OCI-LY7 (cell line): ENCODE measurements around the gene KIF1A. TPM values are rescaled to one million over a fixed set of nuclear protein-coding genes. Genes with fewer than 3 reads are reported as not detected.

Experiments
- BruUV-seq: library from RNA; stranded (reverse); fragments of 400-500 nt; replicated peaks from 2 replicates; lab custom pipeline; 2021; lab: Mats Ljungman, UMichigan
- CTCF ChIA-PET: fragments of 300-600 bp; sonication (Branson Sonifier 250); formaldehyde crosslinking; loops from one replicate; lab custom pipeline; 2022; ENCODE audit warnings: antibody characterized with exemption; ENCODE audit not compliant: unreplicated experiment; lab: Charles Lee
- POLR2A ChIA-PET: fragments of 300-600 bp; sonication (Branson Sonifier 250); formaldehyde crosslinking; loops from one replicate; lab custom pipeline; 2022; ENCODE audit warnings: antibody characterized with exemption; lab: Charles Lee
- DNase-seq: peaks from one replicate; pipeline ENCODE4 v3.0.0-alpha.2; 2015; ENCODE audit warnings: low spot score
- H2AFZ ChIP-seq: fragments of 200-600 bp; sonication (generic), shearing (Covaris generic); 2 replicates; pipeline ENCODE4 v1.6.1; 2014; ENCODE audit warnings: mild to moderate bottlenecking, antibody characterized with exemption, low read length, moderate library complexity
- H3K27ac ChIP-seq: fragments of 200-600 bp; sonication (generic); 2 replicates; pipeline ENCODE4 v1.5.1; 2014; ENCODE audit warnings: mixed run types, low read depth, mild to moderate bottlenecking, moderate library complexity, low read length, inconsistent platforms; ENCODE audit not compliant: poor library complexity, severe bottlenecking
- H3K36me3 ChIP-seq: fragments of 200-600 bp; sonication (generic); 2 replicates; pipeline ENCODE4 v1.6.1; 2014; ENCODE audit warnings: mild to moderate bottlenecking, antibody characterized with exemption, low read length, moderate library complexity, mixed read lengths; ENCODE audit not compliant: insufficient read depth
- H3K4me1 ChIP-seq: fragments of 200-600 bp; sonication (generic); 2 replicates; pipeline ENCODE4 v1.5.1; 2014; ENCODE audit warnings: mild to moderate bottlenecking, low read length; ENCODE audit not compliant: insufficient read depth, poor library complexity, severe bottlenecking
- H3K4me2 ChIP-seq: fragments of 200-600 bp; sonication (generic); 2 replicates; pipeline ENCODE4 v1.6.1; 2014; ENCODE audit warnings: mild to moderate bottlenecking, low read length
- H3K4me3 ChIP-seq: fragments of 200-600 bp; sonication (generic); 2 replicates; pipeline ENCODE4 v1.5.1; 2014; ENCODE audit warnings: mild to moderate bottlenecking, low read depth, low read length; ENCODE audit not compliant: poor library complexity, severe bottlenecking
- H3K79me2 ChIP-seq: fragments of 200-600 bp; sonication (generic); 2 replicates; pipeline ENCODE4 v1.6.1; 2016; ENCODE audit warnings: low read depth, mild to moderate bottlenecking, low read length, moderate library complexity, mixed read lengths; ENCODE audit not compliant: insufficient read depth
- H3K9me2 ChIP-seq: fragments of 200-600 bp; sonication (generic); 2 replicates; pipeline ENCODE4 v1.6.1; 2016; ENCODE audit warnings: mild to moderate bottlenecking, low read length, mixed read lengths; ENCODE audit not compliant: insufficient read depth
- H3K9me3 ChIP-seq: fragments of 200-600 bp; sonication (generic); 2 replicates; pipeline ENCODE4 v1.6.1; 2014; ENCODE audit warnings: mild to moderate bottlenecking, mixed run types, low read length, mixed read lengths
- H4K20me1 ChIP-seq: fragments of 200-600 bp; sonication (generic); 2 replicates; pipeline ENCODE4 v1.6.1; 2014; ENCODE audit warnings: mild to moderate bottlenecking, antibody characterized with exemption, low read length, moderate library complexity, mixed read lengths; ENCODE audit not compliant: insufficient read depth
- EZH2phosphoT487 ChIP-seq: fragments of 200-600 bp; sonication (generic); IDR thresholded peaks from 2 replicates; pipeline ENCODE4 v1.6.1; 2018; ENCODE audit warnings: low read depth, borderline replicate concordance, mild to moderate bottlenecking, mixed run types, antibody characterized with exemption, low read length, moderate library complexity, mixed read lengths
- intact Hi-C: fragments of 100-400 bp; cut with micrococcal nuclease; formaldehyde crosslinking; loops from one replicate; pipeline ENCODE4 v1.10.0; 2022; ENCODE audit not compliant: unreplicated experiment
- total RNA-seq, 2 experiments: library from RNA; depleted of rRNA in 1 of 2; stranded (reverse); fragments of >200 nt in 1 of 2; shearing (Covaris generic) in 1 of 2; gene quantifications; 2 replicates each; pipeline ENCODE4 v1.2.3, GENCODE V29; 2014 to 2022
- TF ChIP-seq, protein P1 (sequence below): fragments of 200-600 bp; sonication (generic); conservative IDR thresholded peaks from 2 replicates; pipeline ENCODE4 v1.5.1; 2014; ENCODE audit warnings: mild to moderate bottlenecking, antibody characterized with exemption, low read length, moderate library complexity, mixed read lengths

The KIF1A gene
- total RNA-seq, 2 experiments from 2014 or later, result not detected

DNA sequence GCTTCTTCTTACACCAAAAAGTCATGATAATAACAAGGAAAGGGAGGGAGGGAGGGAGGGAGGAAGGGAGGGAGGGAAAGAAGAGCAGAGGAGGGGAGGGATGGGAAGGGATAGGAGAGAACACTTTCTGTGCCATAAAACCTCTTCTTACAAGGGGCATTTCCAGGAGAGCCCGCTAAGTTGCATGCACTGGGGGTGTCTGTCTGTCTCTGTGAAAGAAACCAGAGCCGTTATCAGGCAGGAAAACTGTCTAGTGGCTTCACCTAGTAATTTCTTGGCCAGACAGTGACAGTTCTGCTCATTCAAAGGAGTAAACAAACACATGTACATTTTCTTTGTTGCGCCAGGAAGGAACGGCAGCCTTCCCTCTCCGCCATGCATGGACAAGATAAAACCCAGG is 82.5 kb downstream of the KIF1A start:
- TF ChIP-seq EZH2phosphoT487, result no peak
- TF ChIP-seq, protein P1, sequence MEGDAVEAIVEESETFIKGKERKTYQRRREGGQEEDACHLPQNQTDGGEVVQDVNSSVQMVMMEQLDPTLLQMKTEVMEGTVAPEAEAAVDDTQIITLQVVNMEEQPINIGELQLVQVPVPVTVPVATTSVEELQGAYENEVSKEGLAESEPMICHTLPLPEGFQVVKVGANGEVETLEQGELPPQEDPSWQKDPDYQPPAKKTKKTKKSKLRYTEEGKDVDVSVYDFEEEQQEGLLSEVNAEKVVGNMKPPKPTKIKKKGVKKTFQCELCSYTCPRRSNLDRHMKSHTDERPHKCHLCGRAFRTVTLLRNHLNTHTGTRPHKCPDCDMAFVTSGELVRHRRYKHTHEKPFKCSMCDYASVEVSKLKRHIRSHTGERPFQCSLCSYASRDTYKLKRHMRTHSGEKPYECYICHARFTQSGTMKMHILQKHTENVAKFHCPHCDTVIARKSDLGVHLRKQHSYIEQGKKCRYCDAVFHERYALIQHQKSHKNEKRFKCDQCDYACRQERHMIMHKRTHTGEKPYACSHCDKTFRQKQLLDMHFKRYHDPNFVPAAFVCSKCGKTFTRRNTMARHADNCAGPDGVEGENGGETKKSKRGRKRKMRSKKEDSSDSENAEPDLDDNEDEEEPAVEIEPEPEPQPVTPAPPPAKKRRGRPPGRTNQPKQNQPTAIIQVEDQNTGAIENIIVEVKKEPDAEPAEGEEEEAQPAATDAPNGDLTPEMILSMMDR, result no peak
- H2AFZ ChIP-seq, result no peak overlapping the region
- POLR2A ChIA-PET, result no interaction called here
- H3K79me2 ChIP-seq, result no peaks in the 10 kb centered on the region
- CTCF ChIA-PET, result no interaction called here
- intact Hi-C loops, result no loop called here
- no peaks in the 10 kb centered on the region for H3K36me3 ChIP-seq
- no peak overlapping the region for H3K27ac ChIP-seq
- no peaks in the 10 kb centered on the region for H4K20me1 ChIP-seq
- no peaks in the 10 kb centered on the region for H3K4me1 ChIP-seq
- no TSS peak for BruUV-seq
- no peak overlapping the region for H3K4me2 ChIP-seq
- H3K4me3 ChIP-seq, result no peak overlapping the region
- H3K9me3 ChIP-seq, result no peaks in the 10 kb centered on the region
- DNase-seq, result no peak
- H3K9me2 ChIP-seq, result no peaks in the 10 kb centered on the region

DNA sequence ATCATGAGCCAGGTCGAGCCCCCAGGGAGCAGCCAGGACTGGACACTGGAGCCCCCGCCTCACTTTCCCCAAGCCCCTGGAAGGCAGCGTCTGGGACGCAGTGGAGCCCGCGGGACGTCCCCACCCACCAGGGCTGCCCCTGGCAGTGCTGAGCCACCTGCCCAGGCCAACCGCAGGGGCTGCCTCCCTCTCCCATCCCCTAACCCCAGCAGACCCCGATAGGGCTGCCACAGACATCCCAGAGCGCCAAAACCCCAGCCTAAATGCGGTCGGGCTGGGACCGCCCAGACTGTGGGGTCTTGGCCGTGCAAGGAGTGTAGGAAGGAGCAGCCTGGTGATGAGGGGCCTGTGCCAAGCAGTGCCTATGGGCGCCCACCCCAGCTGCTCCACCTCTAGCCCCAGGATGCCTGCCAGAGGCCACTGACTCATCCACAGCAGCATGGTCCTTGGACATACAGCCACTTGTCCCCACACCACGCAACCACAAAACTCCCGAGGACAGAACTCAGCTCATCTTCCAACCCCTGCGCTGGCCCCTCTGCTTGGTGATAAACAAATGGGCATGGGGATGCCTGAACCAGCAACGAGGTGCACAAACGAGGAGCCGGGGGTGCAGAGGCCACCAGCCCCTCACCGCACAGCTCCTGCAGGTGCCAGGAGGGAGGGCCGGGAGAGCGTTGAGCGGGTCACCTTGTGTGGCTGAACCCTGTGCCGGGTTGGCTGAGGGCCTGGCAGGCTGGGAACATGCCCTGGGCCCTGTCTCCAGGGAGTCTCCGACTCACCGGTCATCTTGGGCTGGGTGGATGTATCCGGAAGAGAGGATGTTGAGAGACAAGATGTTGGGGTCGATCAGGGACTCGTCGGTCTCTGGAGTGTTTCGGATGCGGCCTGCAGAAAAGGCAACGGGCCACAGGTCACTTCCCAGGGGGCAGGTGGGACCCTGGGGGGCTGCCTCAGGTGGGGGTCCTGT is 83.5 kb downstream of the KIF1A start:
- Histone ChIP-seq H3K9me3 (no peaks in the 10 kb centered on the region), H3K27ac (no peak overlapping the region), H3K36me3 (no peaks in the 10 kb centered on the region), H3K4me2 (no peak overlapping the region), H3K79me2 (no peaks in the 10 kb centered on the region), H3K4me1 (no peaks in the 10 kb centered on the region), H3K4me3 (no peak overlapping the region), H2AFZ (no peak overlapping the region), H3K9me2 (no peaks in the 10 kb centered on the region), H4K20me1 (no peaks in the 10 kb centered on the region)
- POLR2A ChIA-PET, result no interaction called here
- TF ChIP-seq, protein P1, result no peak
- no peak for TF ChIP-seq EZH2phosphoT487
- BruUV-seq, result no TSS peak
- DNase-seq, result no peak
- CTCF ChIA-PET, result no interaction called here
- intact Hi-C loops, result no loop called here

DNA sequence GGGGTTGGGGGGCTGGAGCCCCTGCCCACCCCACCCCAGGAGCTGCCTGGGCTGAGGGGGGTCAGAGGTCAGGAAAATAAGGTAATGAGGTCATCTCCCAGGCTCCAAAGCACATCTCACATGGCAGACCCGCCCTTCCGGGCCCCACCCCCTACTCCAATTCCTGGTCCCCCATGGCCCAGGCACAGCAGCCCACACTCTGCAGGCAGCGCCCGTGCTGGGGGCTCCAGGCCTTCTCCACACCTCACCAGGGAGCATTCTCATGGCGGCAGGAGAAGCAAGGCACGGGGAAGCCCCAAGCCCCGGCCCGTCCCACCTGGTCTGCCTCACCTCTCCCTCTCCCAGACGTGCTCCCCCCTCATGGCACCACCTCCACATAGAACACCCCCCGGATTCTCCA is 84.5 kb downstream of the KIF1A start:
- no peaks in the 10 kb centered on the region for H3K4me1 ChIP-seq
- BruUV-seq, result no TSS peak
- no peaks in the 10 kb centered on the region for H3K9me2 ChIP-seq
- intact Hi-C loops, result no loop called here
- H3K9me3 ChIP-seq, result no peaks in the 10 kb centered on the region
- H4K20me1 ChIP-seq, result no peaks in the 10 kb centered on the region
- CTCF ChIA-PET, result no interaction called here
- no peak overlapping the region for H2AFZ ChIP-seq
- H3K4me3 ChIP-seq, result no peak overlapping the region
- no peaks in the 10 kb centered on the region for H3K36me3 ChIP-seq
- H3K27ac ChIP-seq, result no peak overlapping the region
- POLR2A ChIA-PET, result no interaction called here
- no peak for DNase-seq
- H3K79me2 ChIP-seq, result no peaks in the 10 kb centered on the region
- no peak for TF ChIP-seq EZH2phosphoT487
- TF ChIP-seq, protein P1, result no peak
- H3K4me2 ChIP-seq, result no peak overlapping the region
